ENCODE measurements around the gene ERCC4.

Gene ERCC4

DNA sequence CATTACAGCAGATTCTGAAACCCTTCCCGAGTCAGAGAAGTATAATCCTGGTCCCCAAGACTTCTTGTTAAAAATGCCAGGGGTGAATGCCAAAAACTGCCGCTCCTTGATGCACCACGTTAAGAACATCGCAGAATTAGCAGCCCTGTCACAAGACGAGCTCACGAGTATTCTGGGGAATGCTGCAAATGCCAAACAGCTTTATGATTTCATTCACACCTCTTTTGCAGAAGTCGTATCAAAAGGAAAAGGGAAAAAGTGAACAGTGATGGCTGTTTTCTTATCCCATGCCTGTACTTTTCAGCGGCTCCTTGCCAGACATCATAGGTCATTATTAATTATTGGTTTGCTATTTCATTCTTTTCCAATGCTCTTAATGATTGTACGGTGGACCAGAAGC lies 28.1 kb downstream of the ERCC4 start:
- no peak for DNase-seq (ENCODE audit: low spot score)

DNA sequence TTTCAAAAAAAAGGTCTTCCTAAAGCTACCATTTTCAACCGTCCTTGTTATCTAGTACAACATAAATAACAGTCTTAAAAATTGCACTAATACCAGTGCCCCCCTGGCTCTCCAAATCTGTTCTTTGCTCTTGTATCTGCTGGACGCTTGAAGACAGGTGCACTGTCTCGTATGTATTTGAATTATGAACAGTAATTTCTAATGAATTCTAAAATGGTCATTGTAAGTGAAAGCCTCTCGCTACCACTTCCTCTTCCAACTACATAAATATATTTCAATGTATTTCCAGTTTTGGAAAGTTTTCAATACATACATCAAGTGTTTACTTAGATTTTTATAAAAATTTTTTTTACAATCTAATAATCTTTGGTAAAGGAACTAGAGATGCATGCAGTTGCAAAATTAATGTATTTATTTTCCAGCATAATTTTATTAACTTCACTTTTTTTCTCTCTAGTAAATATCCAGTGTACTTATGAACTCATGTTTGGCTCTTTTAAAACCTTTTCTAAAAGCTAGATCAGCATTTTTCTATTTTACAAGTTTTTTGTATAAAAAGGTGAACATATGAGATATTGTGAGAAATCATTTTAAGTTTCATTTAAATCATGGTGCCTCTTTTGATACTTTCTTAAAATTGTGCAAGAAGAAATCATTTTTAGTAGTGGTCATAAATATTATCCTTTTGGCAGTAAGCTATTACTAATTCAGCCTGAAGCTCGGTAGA lies 31.0 kb downstream of the ERCC4 start:
- no peak for DNase-seq (ENCODE audit: low spot score)

DNA sequence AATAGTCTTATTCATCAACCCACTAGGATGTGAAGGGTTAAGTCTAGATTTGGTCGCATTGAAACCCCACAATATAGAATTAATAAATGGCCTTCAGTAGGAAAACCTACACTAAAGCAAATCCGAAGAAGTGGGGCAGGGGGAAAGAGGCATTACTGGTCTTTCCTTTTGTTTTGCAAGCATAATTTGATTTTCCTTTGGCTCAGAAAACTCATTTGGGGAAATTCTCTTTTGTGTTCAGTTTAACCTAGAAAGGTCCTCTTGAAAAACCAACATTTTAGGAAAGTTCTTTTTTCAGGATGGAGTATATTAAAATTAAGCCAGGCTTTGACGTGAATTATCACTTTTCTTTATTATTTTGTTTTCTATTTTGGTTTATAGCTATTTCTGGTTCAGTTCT lies 31.7 kb downstream of the ERCC4 start:
- DNase-seq (ENCODE audit: low spot score), result no peak

DNA sequence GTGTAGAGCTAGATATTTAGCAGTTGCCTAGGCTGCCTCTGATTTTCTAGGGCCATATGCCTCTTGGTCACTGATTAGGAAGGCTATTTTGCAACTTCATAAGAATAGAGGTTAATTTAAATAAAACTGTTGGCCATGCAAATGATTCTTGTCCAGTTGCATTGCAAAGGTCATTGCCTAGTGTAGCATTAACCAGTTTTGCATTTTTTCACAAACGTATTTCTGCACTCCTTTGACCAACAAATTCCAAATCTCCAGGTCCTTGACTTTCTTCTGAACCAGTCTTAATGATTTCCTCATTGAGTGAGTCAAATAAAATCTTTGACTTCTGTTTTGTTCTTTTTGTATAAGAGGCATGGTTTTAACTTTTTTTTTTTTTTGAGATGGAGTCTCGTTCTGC lies 33.5 kb downstream of the ERCC4 start:
- DNase-seq (ENCODE audit: low spot score), result no peak

DNA sequence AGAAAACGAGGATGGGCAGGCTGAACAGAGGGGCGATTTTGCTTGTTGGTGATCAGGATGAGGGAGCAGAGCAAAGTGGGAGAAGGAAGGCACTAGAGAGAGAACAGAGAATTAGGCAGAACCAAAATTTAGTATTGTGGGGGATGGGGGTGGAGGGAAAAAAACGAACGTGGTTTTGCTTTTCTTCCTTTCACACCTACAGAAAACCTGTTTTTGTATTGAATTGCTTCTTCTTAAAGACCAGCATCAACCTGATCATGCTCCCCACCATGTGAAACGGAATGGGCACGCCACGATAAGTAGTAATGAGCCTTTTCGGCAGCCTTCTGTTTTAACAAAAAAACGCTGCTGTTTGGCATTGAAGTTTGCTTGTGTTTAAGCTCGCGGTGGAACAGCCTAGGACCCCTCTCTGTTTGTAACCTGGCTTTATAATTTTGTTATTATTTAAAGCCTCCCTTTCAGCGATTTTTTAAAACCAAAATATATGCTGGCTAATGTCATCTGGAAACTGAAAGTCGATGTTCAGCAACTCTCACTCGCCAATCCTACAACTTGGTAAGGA lies 36.8 kb downstream of the ERCC4 start:
- no peak for DNase-seq (ENCODE audit: low spot score)

DNA sequence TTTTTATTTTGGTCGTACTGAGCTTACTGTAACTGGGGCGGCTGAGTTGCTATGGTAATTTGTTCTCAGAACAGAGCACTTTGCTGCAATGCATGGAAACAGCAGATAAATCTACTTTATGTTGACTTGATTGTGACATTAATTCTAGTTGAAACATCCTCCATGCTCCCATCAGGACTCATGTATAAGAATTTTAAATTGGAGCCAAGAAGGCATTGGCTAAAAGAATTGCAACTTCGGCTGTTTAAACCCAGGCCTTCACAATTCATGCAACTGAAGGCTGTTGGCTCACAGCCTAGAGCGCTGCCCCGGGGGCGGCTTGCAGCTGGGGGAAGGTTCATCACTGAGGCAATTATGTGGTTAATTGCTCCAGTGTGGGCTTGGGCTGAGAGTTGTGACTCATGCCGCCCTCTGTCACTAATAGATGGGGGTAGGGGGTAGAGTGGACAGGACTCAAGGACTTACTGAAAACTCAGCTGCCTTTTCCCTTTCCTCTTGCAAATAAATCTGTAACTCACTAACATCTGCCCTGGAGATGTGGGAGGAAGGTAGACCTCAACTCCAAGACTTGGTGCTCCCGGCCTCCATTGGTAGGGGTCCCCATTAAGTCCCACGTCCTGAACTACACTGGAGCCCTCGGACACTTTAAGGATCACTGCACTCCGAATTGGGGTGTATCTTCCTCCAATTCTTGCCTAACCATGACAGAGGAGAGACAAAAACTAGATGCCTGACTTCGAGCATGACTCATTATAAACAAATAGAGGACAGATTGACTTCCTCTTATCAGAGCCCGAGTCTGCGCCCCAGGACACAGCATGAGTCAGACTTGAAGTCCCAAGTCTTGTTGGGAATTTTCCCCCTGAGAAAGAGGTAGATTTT lies 37.5 kb downstream of the ERCC4 start:
- peak; percentile 57 for DNase-seq (ENCODE audit: low spot score)

DNA sequence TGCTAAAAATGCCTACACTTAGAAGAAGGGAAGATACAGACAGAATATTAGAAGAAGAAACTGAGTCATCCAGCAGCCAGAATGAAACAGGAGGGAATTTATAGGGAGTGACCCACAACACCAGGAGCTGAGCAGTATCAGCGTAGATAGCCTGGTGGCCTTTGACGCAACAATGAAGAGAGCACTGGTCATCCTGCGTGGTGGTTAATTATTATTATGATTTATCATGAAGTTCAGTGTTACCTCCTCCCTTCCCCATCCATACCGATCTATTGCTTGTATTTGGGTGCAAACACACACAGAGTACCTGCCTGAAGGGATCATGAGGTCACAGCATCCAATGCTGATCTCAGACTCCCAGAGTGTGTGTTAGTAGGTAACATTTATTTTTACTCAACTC lies 38.5 kb downstream of the ERCC4 start:
- no peak for DNase-seq (ENCODE audit: low spot score)

DNA sequence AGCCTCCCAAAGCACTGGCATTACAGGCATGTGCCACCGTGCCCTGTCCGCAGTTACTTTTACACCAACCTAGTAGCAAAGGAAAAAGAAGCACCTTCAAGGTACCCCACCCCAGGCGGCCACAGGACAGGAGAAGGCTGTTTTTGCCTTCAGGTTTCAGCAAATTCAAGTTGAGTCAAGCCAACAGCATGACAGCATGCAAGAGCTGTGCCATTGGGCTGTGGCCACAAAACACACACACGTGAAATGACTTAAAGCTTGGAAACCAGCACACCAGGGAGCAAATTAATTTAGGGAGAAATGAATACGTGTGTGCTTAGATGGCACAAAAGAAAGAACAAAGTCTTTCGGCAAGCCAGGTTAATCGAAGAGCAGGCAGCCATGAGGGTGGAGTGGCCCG lies 39.7 kb downstream of the ERCC4 start:
- no peak for DNase-seq (ENCODE audit: low spot score)

DNA sequence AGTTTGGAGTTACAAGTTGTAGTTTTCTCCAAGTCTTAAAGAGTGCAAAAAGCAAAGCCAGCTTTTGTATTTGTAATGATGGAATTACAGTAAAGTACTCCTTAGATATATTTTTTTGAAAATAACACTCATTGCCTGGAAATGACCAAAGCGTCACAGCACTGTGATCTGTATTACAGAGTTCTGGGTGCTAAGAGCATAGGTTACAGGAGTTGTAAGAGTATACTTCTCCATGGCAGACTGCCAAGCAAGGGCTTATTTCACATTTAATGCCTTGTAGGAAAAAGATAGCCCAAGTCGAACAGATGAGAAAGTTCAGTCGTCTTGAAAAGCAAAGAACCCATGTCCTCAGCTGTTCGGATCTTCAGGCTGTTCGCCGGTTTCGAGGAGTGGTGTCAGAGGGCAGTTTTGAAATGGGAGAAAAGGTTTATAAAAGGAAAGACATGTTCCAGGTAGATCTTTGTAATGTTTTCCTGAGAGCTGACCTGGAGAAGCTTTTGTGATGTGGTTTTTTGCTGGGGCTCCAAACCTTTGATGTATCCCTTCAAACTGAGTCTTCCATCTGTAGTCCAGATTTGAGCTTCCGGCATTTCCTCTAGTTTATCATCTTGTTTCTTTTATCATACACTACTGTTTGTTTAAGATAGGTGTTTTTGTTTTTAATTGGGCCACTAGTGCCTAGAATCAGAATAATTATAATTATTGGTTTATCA lies 41.3 kb downstream of the ERCC4 start:
- DNase-seq (ENCODE audit: low spot score), result no peak

DNA sequence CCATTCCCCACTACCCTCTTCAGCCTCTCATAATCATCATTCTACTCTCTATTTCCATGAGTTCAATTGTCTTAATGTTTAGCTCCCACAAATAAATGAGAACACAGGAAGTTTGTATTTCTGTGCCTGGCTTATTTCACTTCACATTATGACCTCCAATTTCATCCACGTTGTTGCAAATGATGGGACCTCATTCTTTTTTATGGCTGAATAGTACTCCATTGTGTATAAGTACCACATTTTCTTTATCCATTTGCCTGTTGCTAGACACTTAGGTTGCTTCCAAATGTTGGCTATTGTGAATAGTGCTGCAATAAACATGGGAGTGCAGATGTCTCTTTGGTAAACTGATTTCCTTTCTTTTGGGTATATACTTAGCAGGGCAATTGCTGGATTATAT lies 42.3 kb downstream of the ERCC4 start:
- DNase-seq (ENCODE audit: low spot score), result no peak

DNA sequence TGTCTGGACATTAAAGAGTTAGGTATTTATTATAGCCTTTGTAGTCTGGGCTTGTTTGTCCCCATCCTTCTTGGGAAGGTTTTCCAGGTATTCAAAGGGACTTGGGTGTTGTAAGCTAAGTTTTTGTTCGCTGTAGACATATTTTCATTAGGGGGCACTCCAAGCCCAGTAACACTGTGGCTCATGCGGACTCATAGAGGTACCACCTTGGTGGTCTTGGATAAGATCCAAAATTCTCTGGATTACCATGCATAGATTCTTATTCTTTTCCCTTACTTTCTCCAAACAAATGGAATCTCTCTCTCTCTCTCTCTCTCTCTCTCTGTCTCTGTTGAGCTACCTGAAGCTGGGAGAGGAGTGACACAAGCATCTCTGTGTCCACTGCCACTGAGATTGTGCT lies 48.9 kb downstream of the ERCC4 start:
- DNase-seq (ENCODE audit: low spot score), result no peak

DNA sequence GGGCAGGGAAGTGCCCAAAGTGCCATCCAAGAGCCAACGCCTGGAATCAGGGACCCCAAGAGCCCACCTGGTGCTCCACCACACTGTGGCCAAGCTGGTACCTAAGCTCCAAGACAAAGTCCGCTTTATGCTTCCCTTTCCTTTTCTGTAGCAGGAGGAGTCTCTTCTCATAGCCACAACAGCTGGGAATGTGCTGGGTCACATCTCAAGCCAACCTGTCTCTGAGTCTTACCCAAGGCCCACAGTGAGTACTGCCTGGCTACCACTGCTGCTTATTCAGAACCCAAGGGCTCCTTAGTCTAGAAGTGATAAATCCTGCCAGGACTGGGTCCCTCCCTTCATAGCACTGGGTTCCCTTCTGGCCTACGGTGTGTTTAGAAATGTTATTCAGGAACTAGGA lies 49.8 kb downstream of the ERCC4 start:
- no peak for DNase-seq (ENCODE audit: low spot score)

DNA sequence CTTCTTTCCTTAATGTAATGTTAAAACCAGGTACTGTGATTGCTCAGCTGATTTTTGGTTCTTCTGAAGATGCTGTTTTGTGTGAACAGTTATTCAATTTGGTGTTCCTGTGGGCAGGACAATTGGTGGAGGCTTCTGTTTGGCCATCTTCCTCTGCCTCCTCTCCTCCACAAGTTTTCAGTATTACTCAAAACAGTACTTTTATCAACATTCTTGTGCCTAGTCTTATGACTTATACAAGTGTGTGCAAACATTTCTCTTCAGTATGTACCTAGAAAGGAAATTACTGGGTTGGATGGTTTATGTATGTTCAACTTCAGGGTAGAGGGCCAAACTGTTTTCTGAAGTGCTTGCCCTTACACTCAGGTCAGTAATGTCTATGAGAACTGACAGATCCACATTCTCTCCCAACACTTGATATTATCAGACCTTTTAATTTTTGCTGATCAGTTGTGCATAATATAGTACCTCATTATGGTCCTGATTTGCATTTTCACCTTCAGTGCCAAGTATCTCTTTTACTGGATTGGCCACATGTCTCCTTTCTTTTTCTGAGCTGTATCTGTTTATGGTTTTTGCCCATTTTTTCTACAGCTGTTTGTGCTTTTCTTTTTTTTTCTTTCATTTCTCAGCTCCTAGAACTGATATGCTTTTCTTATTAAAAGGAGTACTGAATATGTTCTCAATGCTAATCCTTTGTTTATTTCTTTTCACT lies 50.9 kb downstream of the ERCC4 start:
- DNase-seq (ENCODE audit: low spot score), result no peak

DNA sequence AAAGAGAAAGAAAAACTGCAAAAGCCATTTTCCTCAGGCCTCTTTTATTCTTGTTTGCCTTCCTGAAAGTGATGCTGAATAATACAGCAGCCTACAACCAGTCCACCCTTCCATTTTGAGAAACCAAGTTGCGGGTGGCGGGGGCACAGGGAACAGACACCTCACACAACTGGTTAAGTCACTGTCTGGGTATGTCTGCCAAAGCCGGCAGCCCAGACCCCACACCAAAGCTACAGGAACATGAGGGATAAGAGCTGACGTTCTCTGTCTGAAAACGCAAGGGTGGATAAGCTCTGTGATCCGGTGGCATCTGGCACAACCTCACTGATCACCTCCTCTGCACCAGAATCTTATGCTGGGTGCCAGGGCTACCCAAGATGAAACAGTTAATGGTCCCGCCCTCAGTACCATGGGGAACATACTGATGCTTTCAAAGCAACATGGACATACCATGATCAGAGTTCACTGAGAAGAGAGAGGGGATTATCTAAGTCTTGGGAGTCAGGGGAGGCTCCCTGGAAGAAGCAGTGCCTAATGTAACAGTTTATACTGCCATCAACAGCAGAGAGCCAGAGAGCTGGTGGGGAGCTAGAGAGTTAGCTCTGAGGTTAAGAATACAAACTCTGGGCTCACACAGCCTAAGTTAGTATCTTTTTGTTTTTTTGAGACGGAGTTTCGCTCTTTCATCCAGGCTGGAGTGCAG lies 53.5 kb downstream of the ERCC4 start:
- no peak for DNase-seq (ENCODE audit: low spot score)

DNA sequence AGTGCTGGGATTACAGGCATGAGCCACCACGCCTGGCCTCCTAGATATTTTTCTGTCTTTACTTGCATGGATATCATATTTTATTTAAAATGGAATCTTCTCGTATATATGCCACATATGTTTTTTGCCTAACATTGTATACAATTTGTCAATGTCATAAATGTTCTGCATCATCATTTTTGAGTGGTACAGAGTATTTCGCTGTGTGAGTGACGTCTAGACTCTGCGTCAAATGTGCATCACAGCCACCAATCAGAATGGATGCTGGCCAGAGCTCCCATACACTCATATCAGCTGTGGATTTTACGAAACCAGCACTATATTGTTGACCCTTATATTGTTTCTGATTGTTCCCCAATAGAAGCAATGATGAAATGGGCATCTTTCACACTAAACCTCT lies 57.2 kb downstream of the ERCC4 start:
- no peak for DNase-seq (ENCODE audit: low spot score)

DNA sequence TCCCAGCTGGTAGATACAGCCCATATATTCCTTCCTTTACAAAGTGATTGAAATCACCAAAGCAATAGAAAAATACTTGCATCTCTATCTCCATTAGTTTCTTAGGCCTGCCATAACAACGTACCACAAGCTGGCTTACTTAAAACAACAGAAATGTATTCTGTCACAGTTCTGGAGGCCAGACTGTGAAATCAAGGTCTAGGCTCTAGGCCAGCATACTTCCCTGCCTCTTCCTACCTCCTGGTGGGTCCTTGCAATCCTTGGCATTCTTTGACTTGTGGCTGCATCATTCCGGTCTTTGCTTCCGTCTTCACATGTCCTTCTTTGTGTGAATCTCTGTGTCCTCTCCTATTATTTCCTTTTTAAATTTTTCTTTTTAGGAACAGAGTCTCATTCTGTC lies 62.5 kb downstream of the ERCC4 start:
- DNase-seq (ENCODE audit: low spot score), result no peak

DNA sequence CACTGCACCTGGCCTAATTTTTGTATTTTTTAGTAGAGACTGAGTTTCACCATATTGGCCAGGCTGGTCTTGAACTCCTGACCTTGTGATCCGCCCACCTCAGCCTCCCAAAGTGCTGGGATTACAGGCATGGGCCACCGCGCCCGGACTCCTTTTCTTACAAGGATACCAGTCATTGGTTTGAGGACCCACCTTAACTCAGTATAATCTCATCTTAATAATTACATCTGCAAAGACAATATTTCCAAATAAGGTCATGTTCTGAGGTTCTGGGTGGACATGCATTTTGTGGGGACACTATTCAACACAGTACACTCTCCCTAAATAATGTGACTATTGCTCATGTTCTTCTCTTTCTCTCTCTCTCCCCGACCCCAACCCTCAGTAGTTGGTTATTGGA lies 63.7 kb downstream of the ERCC4 start:
- DNase-seq (ENCODE audit: low spot score), result no peak

DNA sequence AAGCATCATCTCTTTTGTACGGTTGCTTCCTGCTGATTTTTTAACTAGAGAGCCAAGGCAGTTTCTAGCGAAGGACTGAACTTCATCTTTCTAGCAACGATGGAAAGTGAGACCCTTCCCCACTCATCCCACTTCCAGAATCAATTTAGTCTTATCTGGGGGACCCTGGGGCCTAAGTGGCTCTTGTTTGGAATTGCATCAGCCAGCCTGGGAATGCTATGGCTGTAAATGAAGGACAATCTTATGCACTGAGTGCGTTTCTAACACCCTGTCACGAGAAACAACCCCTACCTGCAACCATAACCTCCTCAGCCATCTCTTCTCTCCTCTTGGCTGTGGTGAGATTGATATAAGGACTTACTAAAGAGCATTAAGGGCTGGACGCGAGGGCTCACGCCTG lies 64.8 kb downstream of the ERCC4 start:
- DNase-seq (ENCODE audit: low spot score), result no peak

DNA sequence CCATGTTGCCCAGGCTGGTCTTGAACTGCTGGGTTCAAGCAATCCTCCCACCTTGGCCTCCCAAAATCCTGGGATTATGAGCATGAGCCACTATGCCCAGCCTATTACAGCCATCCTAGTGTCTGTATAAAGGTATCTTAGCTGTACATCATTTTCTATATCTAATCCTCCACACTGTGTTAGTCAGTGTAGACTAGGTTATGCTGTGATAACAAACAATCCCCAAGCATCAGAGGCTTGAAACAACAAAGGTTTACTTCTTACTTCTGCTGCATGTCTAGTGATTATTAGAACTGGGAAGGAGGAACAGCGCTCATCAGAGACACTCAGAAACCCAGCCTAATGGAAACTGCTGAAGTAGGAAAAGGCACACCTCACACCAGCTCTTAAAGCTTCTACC lies 68.1 kb downstream of the ERCC4 start:
- no peak for DNase-seq (ENCODE audit: low spot score)

DNA sequence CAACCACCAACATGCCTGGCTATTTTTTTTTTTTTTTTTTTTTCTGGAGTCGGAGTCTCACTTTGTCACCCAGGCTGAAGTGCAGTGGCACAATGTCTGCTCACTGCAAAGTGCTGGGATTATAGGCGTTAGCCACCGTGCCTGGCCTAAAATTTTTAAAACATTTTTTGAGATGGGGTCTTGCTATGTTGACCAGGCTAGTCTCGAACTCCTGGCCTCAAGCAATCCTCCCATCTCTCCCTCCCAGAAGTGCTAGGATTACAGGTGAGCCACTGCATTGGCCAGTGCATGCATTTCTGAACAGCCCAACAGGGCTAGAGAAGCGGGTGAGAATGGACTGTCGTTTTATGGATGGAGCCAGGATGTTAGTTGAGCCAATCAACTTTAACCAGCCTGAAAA lies 72.4 kb downstream of the ERCC4 start:
- no peak for DNase-seq (ENCODE audit: low spot score)

DNA sequence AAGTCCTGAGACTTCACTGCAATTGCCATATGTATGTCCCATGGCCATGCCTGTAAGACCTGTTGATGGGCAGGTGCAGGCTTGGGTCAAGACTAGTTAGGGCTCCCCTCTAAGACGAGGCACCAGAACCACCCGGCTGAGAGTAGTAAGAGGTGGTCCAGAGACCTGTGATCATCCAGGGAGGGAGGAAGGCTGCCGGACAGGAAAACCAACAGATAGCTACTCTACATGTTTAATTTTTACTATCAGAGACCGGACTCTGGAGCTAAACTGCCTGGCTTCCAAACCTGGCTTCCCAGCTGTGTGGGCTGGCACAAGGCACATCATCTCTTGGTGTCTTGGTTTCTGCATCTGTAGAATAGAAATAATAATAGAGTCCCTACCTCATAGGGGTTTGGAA lies 73.0 kb downstream of the ERCC4 start:
- DNase-seq (ENCODE audit: low spot score), result no peak

Measured in hepatic stellate cell (primary cell).